Lung (tissue), 12 donors: ENCODE measurements around the gene MSH6. TPM values are rescaled to one million over a fixed set of nuclear protein-coding genes. Genes with fewer than 3 reads are reported as not detected.

Experiments used
- ATAC-seq: fragments of 200-7000 bp; cut with Tn5 transposase; one replicate; pipeline ENCODE4 v1.9.1; 2020; ENCODE audit warnings: moderate number of reproducible peaks; ENCODE audit not compliant: insufficient read depth, low FRiP score
- DNase-seq, 3 donors: peaks; one replicate each; pipeline ENCODE4 v3.0.0-alpha.2; 2013 to 2017
- H3K27ac ChIP-seq, 2 donors: one replicate each; pipeline ENCODE4 v1.5.1; 2013; ENCODE audit warnings: mild to moderate bottlenecking in 2 of 2, moderate library complexity in 2 of 2, control low read depth in 1 of 2, inconsistent platforms in 1 of 2, low read depth in 1 of 2, low read length in 1 of 2
- H3K27me3 ChIP-seq, 3 donors: one replicate each; pipeline ENCODE4 v1.5.1; 2013; ENCODE audit warnings: low read length in 2 of 3; ENCODE audit not compliant: control insufficient read depth in 3 of 3, insufficient read depth in 3 of 3
- H3K36me3 ChIP-seq, 4 donors: one replicate each; pipeline ENCODE4 v1.5.1; 2013; ENCODE audit warnings: low read length in 4 of 4, mild to moderate bottlenecking in 1 of 4, moderate library complexity in 1 of 4; ENCODE audit not compliant: control insufficient read depth in 4 of 4, insufficient read depth in 4 of 4
- H3K4me1 ChIP-seq, 5 donors: one replicate each; pipeline ENCODE4 v1.5.1; 2013; ENCODE audit warnings: low read length in 5 of 5, mild to moderate bottlenecking in 2 of 5, moderate library complexity in 1 of 5; ENCODE audit not compliant: control insufficient read depth in 5 of 5, insufficient read depth in 5 of 5
- H3K4me3 ChIP-seq: one replicate; pipeline ENCODE4 v1.5.1; 2013; ENCODE audit warnings: mild to moderate bottlenecking, control low read depth, moderate library complexity
- H3K9ac ChIP-seq, 2 donors: one replicate each; pipeline ENCODE4 v1.5.1; 2013; ENCODE audit warnings: low read length in 2 of 2, control low read depth in 1 of 2; ENCODE audit not compliant: insufficient read depth in 1 of 2
- H3K9me3 ChIP-seq, 4 donors: one replicate each; pipeline ENCODE4 v1.5.1; 2013; ENCODE audit warnings: low read length in 3 of 4, mild to moderate bottlenecking in 1 of 4, moderate library complexity in 1 of 4; ENCODE audit not compliant: control insufficient read depth in 4 of 4, insufficient read depth in 3 of 4
- WGBS, 2 donors: extraction: QIAGEN DNeasy Blood & Tissue Kit; methylation state at CpG; one replicate each; pipeline ENCODE4 v1.1.7; 2013; 5-methylcytosine and 5-hydroxymethylcytosine counted together
- polyA plus RNA-seq, 2 donors: library from polyadenylated mRNA; stranded (reverse); fragments of 200-250 nt; gene quantifications; one replicate each; pipeline ENCODE4 v1.2.1, GENCODE V29; 2013
- total RNA-seq, 2 donors: library from RNA; depleted of rRNA in 1 of 2; stranded (reverse); fragments of >200 nt in 1 of 2; gene quantifications; one replicate each; pipeline ENCODE4 v1.2.1, GENCODE V29; 2014 to 2021
- TF ChIP-seq, protein P1 (sequence below): IDR thresholded peaks from 2 replicates; pipeline ENCODE4 v1.5.1; 2012; ENCODE audit warnings: mild to moderate bottlenecking; ENCODE audit errors: control extremely low read depth, extremely low read depth
- donor health status: control.
- donor health status: control.
- donor health status: Bipolar disorder and iron deficiency.
- donor health status: healthy.
- donor health status: DM: yes; HTN: yes; CAD: no.

MSH6 gene
- total and polyA plus RNA-seq, 4 donors, result 8.8 to 59.5 (median 27.2) TPM

DNA sequence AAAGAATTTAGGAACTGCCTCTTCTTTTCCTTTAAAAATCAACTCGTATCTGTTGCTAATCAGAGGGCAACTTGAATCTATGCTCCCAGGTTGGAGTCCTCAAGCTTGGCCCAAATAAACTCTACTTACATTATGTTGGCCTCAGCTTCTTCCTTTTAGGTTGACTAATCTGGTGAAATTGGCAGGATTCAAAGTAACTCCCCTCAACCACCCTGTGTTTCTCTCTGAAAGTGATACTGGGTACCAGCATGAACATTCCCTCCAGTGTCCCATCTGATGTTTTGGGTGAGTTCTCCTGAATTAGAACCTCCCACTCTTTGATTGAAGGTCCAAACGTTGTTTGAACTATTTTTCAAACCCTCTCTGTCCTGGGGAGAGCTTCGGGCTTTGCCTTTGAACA lies 41.3 kb upstream of the MSH6 start:
- Histone ChIP-seq H3K36me3 (no peaks in the 10 kb centered on the region), H3K27me3 (peaks cover 0 to 3% (median 0%) of the 10 kb centered on the region in 3 donors), H3K4me3 (no peak overlapping the region), H3K4me1 (no peaks in the 10 kb centered on the region), H3K9me3 (peaks cover 0 to 3% (median 0%) of the 10 kb centered on the region in 4 donors), H3K27ac (no peak overlapping the region), H3K9ac (no peak overlapping the region)
- no peak for DNase-seq
- TF ChIP-seq, protein P1, sequence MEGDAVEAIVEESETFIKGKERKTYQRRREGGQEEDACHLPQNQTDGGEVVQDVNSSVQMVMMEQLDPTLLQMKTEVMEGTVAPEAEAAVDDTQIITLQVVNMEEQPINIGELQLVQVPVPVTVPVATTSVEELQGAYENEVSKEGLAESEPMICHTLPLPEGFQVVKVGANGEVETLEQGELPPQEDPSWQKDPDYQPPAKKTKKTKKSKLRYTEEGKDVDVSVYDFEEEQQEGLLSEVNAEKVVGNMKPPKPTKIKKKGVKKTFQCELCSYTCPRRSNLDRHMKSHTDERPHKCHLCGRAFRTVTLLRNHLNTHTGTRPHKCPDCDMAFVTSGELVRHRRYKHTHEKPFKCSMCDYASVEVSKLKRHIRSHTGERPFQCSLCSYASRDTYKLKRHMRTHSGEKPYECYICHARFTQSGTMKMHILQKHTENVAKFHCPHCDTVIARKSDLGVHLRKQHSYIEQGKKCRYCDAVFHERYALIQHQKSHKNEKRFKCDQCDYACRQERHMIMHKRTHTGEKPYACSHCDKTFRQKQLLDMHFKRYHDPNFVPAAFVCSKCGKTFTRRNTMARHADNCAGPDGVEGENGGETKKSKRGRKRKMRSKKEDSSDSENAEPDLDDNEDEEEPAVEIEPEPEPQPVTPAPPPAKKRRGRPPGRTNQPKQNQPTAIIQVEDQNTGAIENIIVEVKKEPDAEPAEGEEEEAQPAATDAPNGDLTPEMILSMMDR, result no peak
- 61 to 71% methylated on average over 3 of the region's 3 CpGs for WGBS, 2 donors
- ATAC-seq, result no peak

DNA sequence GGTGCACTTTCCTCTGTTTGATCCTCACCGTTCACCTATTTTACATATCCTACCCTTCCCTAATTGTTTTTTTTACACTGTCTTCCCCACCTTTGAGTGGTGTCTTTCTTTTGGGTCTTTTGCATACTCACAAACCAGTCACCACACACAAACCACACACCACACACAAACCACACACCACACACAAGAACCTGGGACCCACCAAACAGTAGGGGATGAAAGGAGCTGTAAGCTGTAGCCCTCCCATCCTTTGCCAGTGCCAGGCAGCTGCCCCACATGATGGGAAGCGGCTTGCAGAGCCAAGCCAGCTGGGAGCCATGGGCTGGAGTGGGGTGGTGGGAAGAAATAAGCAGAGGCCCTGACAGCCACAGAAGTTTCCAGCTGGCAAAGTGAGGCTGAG lies 38.9 kb upstream of the MSH6 start:
- no peak overlapping the region for H3K27ac ChIP-seq
- peaks cover 0 to 9% (median 0%) of the 10 kb centered on the region in 4 donors for H3K9me3 ChIP-seq
- H3K9ac ChIP-seq, result no peak overlapping the region
- no peaks in the 10 kb centered on the region for H3K4me1 ChIP-seq
- no peak overlapping the region for H3K4me3 ChIP-seq
- WGBS, 2 donors, result 73 to 89% methylated on average over 2 of the region's 2 CpGs
- H3K27me3 ChIP-seq, result peaks cover 0 to 3% (median 0%) of the 10 kb centered on the region in 3 donors
- DNase-seq (no peak), ATAC-seq (no peak)
- H3K36me3 ChIP-seq, result no peaks in the 10 kb centered on the region
- TF ChIP-seq, protein P1, result no peak

DNA sequence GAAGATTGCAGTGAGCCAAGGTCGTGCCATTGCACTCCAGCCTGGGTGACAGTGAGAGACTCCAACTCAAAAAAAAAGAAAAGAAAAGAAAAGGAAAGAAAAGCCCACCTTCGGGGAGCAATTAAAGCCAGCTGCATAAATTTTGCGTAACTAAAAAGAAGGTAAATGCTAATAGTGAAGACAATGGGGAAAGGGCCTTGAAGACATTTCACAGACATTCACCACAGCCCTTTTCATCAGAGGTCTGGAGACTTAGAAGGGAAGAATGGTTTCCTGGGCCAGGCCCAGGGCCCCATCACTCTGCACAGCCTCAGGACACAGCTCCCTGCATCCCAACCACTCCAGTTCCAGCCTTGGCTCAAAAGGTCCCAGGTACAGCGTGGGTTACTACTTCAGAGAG lies 35.1 kb upstream of the MSH6 start:
- H3K4me3 ChIP-seq, result no peak overlapping the region
- H3K9ac ChIP-seq, result no peak overlapping the region
- WGBS, 2 donors, result 90 to 92% methylated on average over 4 of the region's 4 CpGs
- no peaks in the 10 kb centered on the region for H3K36me3 ChIP-seq
- H3K27me3 ChIP-seq, result no peaks in the 10 kb centered on the region
- TF ChIP-seq, protein P1, result no peak
- peaks cover 0 to 2% (median 0%) of the 10 kb centered on the region in 5 donors for H3K4me1 ChIP-seq
- H3K27ac ChIP-seq, result no peak overlapping the region
- no peak for ATAC-seq
- DNase-seq, result no peak
- peaks cover 0 to 11% (median 0%) of the 10 kb centered on the region in 4 donors for H3K9me3 ChIP-seq

DNA sequence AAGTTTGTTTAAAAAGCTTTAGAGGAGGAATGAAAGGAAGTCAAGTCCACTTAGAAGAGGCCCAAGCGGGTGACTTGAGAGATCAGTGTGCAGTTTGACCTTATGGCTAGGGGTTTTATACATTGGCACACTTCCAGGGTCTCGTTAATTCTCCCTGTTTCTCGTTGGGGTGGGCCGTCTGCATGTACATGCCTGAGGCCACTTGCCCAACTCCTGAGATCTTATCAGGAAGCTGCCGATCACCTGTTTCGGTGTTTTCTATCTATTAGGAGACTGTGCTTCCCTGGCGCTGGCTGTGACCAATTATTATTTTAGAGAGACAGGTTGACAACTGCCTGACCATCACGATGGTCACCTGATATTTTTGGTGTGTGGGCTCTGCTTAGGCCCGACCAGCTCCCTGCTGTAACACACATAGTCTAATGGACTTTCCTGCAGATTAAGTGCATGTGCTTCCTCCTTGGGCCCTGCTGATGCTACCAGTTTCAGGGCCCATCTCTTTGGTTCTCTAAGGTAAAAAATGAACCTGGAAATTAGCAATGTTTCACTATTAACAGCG lies 31.0 kb upstream of the MSH6 start:
- 65 to 67% methylated on average over 10 of the region's 10 CpGs for WGBS, 2 donors
- H3K27ac ChIP-seq, result peak overlapping the region in 1 of 2 donors; percentile 41

More for the DNA sequence above, 31.0 kb upstream of the MSH6 start:
- ATAC-seq (no peak), DNase-seq (peak in 1 of 3 donors; percentile 38)
- Histone ChIP-seq H3K9ac (no peak overlapping the region), H3K36me3 (no peaks in the 10 kb centered on the region), H3K4me3 (no peak overlapping the region), H3K9me3 (peaks cover 0 to 8% (median 0%) of the 10 kb centered on the region in 4 donors), H3K4me1 (peaks cover 0 to 2% (median 0%) of the 10 kb centered on the region in 5 donors), H3K27me3 (no peaks in the 10 kb centered on the region)
- TF ChIP-seq, protein P1, result no peak
